HepG2 (cell line): Measurements from ENCODE around the gene BBS12. TPM values are rescaled to one million over a fixed set of nuclear protein-coding genes. Genes with fewer than 3 reads are reported as not detected.

Experiments
- MLX ChIP-seq: IDR thresholded peaks from 2 replicates; pipeline ENCODE4 v1.6.1; 2016
- SRSF4 ChIP-seq: fragments of 200-400 bp; formaldehyde crosslinking; IDR thresholded peaks from one replicate; pipeline ENCODE4 v1.6.1; 2018; ENCODE audit warnings: mild to moderate bottlenecking, low read depth, low read length, moderate library complexity; ENCODE audit not compliant: poor library complexity, severe bottlenecking
- ZKSCAN5 ChIP-seq: sonication (generic); formaldehyde crosslinking; IDR thresholded peaks from 2 replicates; pipeline ENCODE4 v1.5.1; 2020; ENCODE audit warnings: mild to moderate bottlenecking, missing genetic modification reagents
- ZNF17 ChIP-seq: sonication (generic); formaldehyde crosslinking; IDR thresholded peaks from 2 replicates; pipeline ENCODE4 v1.5.0; 2020; ENCODE audit warnings: mild to moderate bottlenecking, missing genetic modification reagents
- ZNF30 ChIP-seq: sonication (generic); formaldehyde crosslinking; IDR thresholded peaks from 2 replicates; pipeline ENCODE4 v1.5.0; 2020; ENCODE audit warnings: mild to moderate bottlenecking, missing genetic modification reagents
- ZNF546 ChIP-seq: sonication (generic); formaldehyde crosslinking; conservative IDR thresholded peaks from 2 replicates; pipeline ENCODE4 v1.8.1; 2023; ENCODE audit warnings: mild to moderate bottlenecking, missing genetic modification reagents
- ZNF576 ChIP-seq: sonication (generic); formaldehyde crosslinking; IDR thresholded peaks from 2 replicates; pipeline ENCODE4 v1.4.0; 2020; ENCODE audit warnings: mild to moderate bottlenecking, missing genetic modification reagents
- ZNF790 ChIP-seq: sonication (generic); formaldehyde crosslinking; IDR thresholded peaks from 2 replicates; pipeline ENCODE4 v1.8.0; 2022; ENCODE audit warnings: missing genetic modification reagents, mild to moderate bottlenecking, borderline replicate concordance
- polyA plus RNA-seq, 8 experiments: library from polyadenylated mRNA; depleted of rRNA in 3 of 8; stranded (reverse) in 7 of 8; unstranded in 1 of 8; fragments of >200 nt; fragmentation: Illumina TruSeq in 4 of 8; extraction: Trizol in 4 of 8; gene quantifications; 2 replicates each; pipeline versions ENCODE4 v1.2.1 to v1.2.3, GENCODE V29; 2011 to 2016; ENCODE audit warnings: low read depth in 4 of 8, missing spikeins in 1 of 8, mixed read lengths in 1 of 8; ENCODE audit not compliant: insufficient read depth in 1 of 8
- total RNA-seq, 5 experiments: library from RNA; depleted of rRNA; stranded (reverse); fragments of >200 nt; fragmentation: Illumina TruSeq; extraction: Trizol; gene quantifications; 2 replicates each; pipeline ENCODE4 v1.2.3, GENCODE V29; 2016; ENCODE audit warnings: low read depth in 1 of 5
- TF ChIP-seq, protein P1 (sequence below): sonication (generic); formaldehyde crosslinking; IDR thresholded peaks from 2 replicates; pipeline ENCODE4 v1.5.0; 2020; ENCODE audit warnings: mild to moderate bottlenecking, missing genetic modification reagents, borderline replicate concordance
- TF ChIP-seq, protein P2 (sequence below): sonication (generic); formaldehyde crosslinking; IDR thresholded peaks from 2 replicates; pipeline ENCODE4 v1.9.0; 2022; ENCODE audit warnings: missing genetic modification reagents, mild to moderate bottlenecking, borderline replicate concordance

Gene BBS12
- total and polyA plus RNA-seq, 2 of the 13 experiments (the other 11 are each of a cell fraction or from before 2014, with no cell fraction given): 0.32 to 1.7 TPM

GRCh38 chr4:122732329-122733026 lies at the start of gene BBS12 (continued):
- TF ChIP-seq, protein P1, sequence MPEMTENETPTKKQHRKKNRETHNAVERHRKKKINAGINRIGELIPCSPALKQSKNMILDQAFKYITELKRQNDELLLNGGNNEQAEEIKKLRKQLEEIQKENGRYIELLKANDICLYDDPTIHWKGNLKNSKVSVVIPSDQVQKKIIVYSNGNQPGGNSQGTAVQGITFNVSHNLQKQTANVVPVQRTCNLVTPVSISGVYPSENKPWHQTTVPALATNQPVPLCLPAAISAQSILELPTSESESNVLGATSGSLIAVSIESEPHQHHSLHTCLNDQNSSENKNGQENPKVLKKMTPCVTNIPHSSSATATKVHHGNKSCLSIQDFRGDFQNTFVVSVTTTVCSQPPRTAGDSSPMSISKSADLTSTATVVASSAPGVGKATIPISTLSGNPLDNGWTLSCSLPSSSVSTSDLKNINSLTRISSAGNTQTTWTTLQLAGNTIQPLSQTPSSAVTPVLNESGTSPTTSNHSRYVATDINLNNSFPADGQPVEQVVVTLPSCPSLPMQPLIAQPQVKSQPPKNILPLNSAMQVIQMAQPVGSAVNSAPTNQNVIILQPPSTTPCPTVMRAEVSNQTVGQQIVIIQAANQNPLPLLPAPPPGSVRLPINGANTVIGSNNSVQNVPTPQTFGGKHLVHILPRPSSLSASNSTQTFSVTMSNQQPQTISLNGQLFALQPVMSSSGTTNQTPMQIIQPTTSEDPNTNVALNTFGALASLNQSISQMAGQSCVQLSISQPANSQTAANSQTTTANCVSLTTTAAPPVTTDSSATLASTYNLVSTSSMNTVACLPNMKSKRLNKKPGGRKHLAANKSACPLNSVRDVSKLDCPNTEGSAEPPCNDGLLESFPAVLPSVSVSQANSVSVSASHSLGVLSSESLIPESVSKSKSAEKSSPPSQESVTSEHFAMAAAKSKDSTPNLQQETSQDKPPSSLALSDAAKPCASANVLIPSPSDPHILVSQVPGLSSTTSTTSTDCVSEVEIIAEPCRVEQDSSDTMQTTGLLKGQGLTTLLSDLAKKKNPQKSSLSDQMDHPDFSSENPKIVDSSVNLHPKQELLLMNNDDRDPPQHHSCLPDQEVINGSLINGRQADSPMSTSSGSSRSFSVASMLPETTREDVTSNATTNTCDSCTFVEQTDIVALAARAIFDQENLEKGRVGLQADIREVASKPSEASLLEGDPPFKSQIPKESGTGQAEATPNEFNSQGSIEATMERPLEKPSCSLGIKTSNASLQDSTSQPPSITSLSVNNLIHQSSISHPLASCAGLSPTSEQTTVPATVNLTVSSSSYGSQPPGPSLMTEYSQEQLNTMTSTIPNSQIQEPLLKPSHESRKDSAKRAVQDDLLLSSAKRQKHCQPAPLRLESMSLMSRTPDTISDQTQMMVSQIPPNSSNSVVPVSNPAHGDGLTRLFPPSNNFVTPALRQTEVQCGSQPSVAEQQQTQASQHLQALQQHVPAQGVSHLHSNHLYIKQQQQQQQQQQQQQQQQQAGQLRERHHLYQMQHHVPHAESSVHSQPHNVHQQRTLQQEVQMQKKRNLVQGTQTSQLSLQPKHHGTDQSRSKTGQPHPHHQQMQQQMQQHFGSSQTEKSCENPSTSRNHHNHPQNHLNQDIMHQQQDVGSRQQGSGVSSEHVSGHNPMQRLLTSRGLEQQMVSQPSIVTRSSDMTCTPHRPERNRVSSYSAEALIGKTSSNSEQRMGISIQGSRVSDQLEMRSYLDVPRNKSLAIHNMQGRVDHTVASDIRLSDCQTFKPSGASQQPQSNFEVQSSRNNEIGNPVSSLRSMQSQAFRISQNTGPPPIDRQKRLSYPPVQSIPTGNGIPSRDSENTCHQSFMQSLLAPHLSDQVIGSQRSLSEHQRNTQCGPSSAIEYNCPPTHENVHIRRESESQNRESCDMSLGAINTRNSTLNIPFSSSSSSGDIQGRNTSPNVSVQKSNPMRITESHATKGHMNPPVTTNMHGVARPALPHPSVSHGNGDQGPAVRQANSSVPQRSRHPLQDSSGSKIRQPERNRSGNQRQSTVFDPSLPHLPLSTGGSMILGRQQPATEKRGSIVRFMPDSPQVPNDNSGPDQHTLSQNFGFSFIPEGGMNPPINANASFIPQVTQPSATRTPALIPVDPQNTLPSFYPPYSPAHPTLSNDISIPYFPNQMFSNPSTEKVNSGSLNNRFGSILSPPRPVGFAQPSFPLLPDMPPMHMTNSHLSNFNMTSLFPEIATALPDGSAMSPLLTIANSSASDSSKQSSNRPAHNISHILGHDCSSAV (CRISPR knock-in tag): no peak
- TF ChIP-seq ZNF546 (CRISPR knock-in tag) (no peak), ZNF17 (CRISPR knock-in tag) (no peak), SRSF4 (no peak), ZNF790 (no peak), ZNF30 (CRISPR knock-in tag) (no peak), ZNF576 (CRISPR knock-in tag) (no peak), MLX (CRISPR knock-in tag) (no peak), ZKSCAN5 (CRISPR knock-in tag) (no peak)
- TF ChIP-seq, protein P2, sequence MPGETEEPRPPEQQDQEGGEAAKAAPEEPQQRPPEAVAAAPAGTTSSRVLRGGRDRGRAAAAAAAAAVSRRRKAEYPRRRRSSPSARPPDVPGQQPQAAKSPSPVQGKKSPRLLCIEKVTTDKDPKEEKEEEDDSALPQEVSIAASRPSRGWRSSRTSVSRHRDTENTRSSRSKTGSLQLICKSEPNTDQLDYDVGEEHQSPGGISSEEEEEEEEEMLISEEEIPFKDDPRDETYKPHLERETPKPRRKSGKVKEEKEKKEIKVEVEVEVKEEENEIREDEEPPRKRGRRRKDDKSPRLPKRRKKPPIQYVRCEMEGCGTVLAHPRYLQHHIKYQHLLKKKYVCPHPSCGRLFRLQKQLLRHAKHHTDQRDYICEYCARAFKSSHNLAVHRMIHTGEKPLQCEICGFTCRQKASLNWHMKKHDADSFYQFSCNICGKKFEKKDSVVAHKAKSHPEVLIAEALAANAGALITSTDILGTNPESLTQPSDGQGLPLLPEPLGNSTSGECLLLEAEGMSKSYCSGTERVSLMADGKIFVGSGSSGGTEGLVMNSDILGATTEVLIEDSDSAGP: no peak; the same call in 1 of the 2 replicates
